Measurements from ENCODE around the gene ZNF891.

ZNF891 gene

DNA sequence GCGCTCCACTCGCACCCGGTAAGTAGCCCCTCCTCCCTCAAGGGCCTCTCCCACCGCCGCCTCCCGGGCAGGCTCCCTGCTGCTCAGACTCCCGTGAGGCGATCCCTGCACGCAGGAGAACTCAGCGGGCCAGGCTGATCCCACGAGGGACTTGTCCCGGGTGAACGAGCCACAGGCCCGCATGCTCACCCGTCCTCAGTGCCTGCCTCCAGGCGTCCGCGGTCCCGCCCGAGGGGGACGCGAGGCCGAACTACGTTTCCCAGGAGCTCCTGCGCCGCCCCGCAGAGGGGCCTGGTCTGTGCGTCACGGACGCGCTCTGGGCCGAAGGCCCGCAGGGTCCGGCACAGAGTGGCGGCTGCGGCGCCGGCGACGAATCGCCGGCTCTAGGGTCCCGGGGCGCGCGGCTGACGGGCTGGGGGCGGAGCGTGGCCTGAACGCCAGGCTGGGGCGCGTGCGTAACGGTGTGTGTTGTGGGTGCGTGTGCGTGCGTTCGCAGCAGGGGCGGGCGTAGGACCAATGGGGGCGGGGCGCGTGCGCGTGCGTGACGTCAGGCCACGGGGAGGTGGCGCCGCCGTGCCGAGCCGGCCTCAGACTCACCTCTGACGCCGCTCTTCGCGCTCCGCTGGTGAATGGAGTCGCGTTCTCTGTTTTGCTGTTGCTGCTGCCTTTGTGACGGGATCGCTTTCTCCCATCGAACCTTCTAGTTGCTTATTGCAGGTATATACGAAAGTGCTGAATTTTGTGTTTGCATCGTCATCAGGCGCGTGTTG is at the start of gene ZNF891, which contains the start of gene ZNF10:
Gene ZNF891 (minus strand): TSS at position 237 of the 770 bp plus-strand sequence. CDS start 8,356 bp downstream, outside the sequence.
Gene ZNF10 (plus strand): TSS at position 590 of the 770 bp plus-strand sequence. CDS start 13,866 bp downstream, outside the sequence.
- DNase-seq (ENCODE audit: low read depth): peak; percentile 93

DNA sequence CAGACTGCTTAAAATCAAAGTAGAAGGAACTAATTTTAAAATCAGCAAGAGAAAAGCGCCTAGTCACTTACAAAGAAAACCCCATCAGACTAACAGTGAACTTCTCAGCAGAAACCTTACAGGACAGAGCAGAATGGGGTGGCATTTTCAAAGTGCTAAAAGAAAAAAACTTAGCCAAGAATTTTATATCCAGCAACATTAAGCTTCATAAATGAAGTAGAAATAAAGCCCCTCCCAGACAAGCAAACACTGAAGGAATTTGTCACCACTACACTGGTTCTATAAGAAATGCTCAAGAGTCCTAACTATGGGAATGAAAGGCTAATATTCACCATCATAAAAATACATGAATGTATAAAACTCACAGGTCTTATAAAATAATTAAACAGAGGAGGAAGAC is 44.8 kb upstream of the ZNF891 start:
- no peak for DNase-seq (ENCODE audit: low read depth)

GRCh38 chr12:133172491-133172890 is 42.4 kb upstream of the ZNF891 start:
- no peak for DNase-seq (ENCODE audit: low read depth)

- no peak for DNase-seq (ENCODE audit: low read depth)
Measured at GRCh38 chr12:133165776-133166175, 35.7 kb upstream of the ZNF891 start.

- no peak for DNase-seq (ENCODE audit: low read depth)
Measured at GRCh38 chr12:133156125-133156690, 26.1 kb upstream of the ZNF891 start.

DNA sequence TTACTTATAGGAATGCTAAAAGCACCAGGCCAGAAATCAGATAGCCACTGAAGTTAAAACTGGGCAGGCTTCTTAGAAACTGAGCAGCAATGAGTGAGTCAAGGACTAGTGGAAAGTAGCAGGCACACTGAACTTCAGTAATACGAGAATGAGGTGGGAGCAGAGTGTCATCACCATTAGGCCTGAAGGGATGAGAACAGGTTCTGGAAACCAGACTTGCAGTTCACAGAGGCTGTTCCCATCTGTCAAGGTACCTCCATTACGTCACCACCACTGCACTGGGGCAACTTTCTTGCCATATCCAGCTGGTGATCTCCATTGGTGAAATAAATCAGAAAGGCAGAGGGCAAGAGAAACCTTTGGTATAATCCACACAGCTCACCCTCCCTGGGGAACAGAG is 15.9 kb upstream of the ZNF891 start:
- no peak for DNase-seq (ENCODE audit: low read depth)

DNA sequence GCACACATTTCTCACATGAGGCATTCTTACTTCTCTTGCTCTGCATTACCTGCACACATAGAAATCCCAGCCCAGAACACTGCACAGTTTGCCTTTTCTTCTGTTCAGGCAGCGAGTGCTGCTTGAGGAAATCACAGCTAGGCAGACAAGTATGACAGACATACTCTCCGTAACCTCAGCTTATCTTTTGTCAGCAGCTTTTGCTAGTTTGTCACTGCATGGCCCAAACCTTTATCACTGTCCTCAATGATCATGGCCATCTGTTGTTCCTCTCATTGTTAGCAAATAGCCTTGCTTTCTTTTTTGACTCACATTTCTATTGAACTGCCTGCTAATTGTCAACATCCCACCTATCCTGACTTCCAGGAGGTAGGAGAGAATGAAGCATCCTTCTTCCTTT is 5.7 kb upstream of the ZNF891 start:
- DNase-seq (ENCODE audit: low read depth): no peak

- DNase-seq (ENCODE audit: low read depth): no peak
Measured at GRCh38 chr12:133130808-133131128, 694 bp upstream of the ZNF891 start.

DNA sequence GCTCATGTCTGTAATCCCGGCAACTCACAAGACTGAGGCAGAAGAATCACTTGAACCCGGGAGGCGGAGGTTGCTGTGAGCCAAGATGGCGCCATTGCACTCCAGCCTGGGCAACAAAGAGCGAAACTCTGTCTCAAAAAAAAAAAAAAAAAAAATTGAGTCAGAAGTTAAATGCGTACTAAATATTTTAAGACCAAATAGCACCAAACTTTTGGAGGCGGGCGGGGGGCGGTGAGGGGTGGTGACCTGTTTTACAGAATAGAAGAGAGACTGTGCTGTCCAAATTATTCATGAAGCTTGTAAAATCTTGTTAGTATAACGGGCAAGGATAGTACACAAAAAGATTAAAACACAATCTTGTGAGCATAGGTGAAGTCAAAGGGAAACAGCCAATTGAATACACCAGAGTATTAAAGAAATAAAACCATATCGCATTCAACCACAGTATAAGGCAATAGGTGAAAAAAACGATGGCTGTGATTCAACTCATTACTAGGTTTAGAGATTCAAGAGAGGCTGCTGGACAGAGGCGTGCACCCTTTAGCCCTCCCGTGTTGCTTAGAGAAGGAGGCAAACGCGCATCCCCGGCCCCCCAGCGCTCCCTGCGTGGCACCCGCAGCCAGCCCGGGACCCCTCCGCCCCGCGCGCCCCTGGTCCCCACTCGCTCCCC is 571 bp downstream of the ZNF891 start:
- DNase-seq (ENCODE audit: low read depth): no peak

GRCh38 chr12:133124674-133125073 is 5.4 kb downstream of the ZNF891 start:
- no peak for DNase-seq (ENCODE audit: low read depth)

GRCh38 chr12:133120385-133121191 is 9.5 kb downstream of the ZNF891 start:
- no peak for DNase-seq (ENCODE audit: low read depth)

DNA sequence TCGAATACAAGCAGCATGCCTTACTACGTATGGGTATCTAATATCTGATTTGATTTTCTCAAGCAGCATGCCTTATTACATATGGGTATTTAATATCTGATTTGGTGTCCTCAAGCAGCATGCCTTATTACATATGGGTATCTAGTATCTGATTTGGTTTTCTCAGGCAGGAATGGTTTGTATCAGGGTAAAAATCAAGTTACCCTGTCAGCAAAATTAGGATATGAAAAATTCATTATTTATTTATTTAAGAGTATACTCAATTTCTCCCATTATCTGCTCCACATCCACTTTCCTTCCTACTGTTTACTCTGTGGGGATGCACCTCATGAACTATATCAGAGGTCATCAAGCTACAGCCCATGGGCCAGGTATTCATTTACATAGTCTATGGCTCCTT is 21.9 kb downstream of the ZNF891 start:
- DNase-seq (ENCODE audit: low read depth): no peak

GRCh38 chr12:133107121-133107520 is 23.0 kb downstream of the ZNF891 start:
- DNase-seq (ENCODE audit: low read depth): no peak

DNA sequence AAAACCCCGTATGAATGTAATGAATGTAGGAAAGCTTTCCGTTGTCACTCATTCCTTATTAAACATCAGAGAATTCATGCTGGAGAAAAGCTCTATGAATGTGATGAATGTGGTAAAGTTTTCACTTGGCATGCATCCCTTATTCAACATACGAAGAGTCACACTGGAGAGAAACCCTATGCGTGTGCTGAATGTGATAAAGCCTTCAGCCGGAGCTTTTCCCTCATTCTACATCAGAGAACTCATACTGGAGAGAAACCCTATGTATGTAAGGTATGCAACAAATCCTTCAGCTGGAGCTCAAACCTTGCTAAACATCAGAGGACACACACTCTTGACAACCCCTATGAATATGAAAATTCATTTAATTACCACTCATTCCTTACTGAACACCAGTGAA is 23.8 kb downstream of the ZNF891 start:
- DNase-seq (ENCODE audit: low read depth): no peak

DNA sequence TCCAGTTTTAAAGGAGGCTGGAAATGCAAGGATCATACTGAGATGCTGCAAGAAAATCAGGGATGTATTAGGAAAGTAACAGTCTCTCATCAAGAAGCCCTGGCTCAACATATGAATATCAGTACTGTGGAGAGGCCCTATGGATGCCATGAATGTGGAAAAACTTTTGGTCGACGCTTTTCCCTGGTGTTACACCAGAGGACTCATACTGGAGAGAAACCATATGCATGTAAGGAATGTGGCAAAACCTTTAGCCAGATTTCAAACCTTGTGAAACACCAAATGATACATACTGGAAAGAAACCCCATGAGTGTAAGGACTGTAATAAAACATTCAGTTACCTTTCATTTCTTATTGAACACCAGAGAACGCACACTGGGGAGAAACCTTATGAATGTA is 24.5 kb downstream of the ZNF891 start:
- no peak for DNase-seq (ENCODE audit: low read depth)

DNA sequence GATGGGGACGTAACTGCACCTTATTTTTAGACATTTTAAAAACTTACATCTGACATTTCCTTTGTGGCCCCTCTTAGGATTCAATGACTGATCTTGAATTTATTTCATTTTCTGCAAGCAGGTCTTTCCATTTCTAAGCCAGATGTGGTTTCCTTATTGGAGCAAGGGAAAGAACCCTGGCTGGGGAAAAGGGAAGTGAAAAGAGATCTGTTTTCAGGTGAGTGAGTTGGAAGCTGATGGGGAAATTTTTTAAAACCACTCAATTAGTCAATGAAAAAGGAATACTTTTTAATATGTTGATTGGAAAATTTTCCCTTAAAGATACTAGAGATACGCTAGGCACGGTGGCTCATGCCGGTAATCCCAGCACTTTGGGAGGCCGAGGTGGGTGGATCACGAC is 46.7 kb downstream of the ZNF891 start:
- no peak for DNase-seq (ENCODE audit: low read depth)

DNA sequence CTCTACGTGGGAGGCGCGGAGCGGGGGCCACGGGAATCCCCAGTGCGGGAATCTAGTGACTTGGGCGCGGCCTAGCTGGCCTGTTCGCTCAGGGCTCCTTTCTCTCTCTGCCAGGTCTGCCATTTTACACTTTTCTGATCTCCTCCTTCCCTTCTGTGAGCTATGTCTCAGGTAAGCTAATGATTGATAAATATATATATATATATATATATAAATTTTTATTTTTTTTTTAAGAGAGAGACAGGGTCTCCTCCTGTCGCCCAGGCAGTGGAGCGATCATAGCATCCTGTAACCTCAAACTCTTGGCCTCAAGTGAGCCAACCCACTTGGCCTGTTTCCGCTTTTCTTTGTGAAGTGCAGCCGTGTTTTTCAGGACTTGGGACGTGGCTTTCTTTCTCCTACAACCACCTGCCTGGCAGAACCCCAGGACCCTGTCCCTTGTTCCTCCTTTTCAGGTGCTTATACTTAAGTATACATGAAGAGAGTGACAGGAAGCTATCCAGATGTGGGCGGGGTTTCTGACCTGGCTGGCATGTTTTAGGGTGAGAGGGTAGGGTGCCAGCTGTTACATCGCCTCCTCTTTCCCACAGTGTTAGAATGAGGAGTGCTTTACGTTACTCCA is 48.8 kb downstream of the ZNF891 start:
- no peak for DNase-seq (ENCODE audit: low read depth)

DNA sequence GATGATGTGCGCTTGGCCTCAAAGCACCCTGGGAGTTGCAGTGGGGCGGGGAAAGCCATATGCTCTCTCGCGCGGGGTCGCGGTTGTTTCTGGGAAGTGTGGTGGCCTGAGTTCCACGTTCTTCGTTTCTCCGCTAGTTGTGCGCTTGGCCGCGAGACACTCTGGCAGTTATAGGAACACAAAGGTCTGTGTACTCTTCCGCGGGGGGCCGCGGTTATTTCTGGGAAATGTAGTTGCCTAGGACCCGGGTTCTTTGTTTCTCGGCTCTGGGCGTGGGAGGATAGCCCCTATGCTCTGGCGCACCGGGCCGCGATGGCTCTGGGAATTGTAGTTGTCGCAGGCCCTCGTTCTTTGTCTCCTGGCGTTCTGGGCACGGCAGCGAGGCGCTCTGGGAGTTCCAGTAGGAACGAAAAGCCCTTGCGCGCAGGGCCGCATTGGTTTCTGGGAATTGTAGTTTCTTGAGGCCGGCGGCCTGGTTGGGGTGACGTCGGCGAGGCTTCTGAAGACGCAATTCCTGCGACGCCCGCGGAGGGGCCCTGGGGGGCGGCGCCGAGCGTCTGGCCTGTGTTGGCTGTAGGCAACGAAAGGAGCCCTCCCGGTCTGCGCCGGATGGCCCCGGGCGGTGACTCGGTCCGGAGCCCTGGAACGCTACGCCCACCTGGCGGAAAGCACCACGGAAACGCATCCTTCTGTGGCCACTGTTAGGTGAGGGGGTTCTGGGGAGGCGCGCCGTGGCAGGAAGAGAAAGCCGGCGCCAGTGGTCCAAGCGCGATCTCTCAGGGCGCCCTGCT is 49.5 kb downstream of the ZNF891 start, which contains the start of gene ZNF140:
Gene ZNF140 (plus strand): TSS at position 556 of the 791 bp plus-strand sequence. CDS start 398 bp downstream, outside the sequence.
- DNase-seq (ENCODE audit: low read depth): peak; percentile 86

DNA sequence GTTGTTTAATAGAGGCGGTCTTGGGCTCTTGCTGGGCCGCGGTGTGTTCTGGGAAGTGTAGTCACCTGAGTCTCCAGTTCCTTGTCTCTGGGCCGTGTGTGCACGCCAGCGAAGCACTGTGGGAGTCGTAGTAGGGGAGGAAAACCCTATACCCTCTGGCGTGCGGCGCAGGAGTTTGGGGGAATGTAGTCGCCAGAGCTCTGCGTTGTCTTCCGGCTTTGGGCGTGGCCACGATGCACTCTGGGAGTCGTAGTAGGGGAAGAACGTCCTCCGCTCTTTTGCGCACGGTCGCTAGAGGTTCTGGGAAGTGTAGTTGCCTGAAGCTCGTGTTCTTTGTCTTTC is 50.1 kb downstream of the ZNF891 start:
- peak; percentile 90 for DNase-seq (ENCODE audit: low read depth)

GRCh38 chr12:133073836-133074235 is 56.2 kb downstream of the ZNF891 start:
- no peak for DNase-seq (ENCODE audit: low read depth)

DNA sequence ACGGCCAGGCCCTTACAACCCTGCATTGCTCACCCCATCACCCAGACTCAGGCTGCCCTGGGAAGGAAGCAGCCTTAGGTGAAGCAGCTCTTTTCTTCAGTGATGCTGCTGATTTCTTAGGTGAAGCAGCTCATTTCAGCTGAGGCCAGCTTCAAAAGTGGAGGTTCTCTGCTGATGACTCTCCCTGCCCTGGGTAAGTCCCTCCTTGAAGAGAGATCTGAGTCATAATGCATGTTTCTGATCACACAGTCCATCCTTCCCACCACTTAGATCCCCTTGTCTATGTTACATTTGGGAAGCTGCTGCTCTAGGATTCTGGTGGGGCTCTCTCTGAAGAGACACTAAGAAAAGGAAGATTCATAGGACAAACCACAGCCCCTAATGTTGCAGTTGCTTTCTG is 66.5 kb downstream of the ZNF891 start:
- no peak for DNase-seq (ENCODE audit: low read depth)

Measured in activated T-helper 1 cell treated with Interleukin-2 at 50 U/mL for 16 hours (primary cell).